ENCODE measurements around the gene TMEM63A.

Gene TMEM63A

DNA sequence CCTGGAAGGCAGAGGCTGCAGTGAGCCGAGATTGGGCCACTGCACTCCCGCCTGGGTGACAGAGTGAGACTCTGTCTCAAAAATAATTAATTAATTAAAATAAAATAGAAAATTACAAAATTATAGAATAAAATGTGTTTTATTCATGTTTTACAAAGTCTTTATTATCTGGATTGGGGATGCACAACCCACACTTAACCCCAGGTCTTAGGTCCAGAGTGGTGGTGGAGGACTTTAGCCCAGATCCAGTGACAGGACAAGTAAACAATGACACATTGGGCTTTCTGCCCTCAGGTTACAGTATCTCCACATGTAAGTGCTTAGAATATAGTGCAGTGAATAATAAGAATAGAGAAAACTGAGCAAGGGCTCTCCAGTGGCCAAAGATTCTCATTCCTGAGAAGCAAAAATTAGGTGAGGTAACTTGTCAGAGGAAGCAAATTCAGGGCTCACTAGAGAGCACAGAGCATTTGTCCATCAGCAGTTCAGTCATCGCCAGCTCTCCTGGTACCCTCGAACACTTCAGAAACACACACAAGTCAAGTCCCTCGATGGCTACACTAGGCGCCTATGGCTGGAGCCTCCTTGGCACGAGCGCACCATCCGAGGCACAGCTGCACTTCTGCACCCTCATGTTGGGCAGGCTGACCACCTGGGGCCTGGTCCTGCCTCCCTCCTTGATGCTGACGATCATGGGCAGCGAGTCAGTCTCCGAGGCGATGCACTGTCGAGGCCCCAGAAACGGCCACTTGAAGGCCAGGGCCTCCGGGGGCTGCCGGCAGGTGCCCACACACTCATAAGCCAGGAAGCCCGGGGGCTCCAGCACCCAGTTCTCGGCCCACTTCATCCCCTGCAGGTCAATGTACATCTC lies 4.2 kb upstream of the TMEM63A start:
- in situ Hi-C loops (cut with MboI; ENCODE audit: low sequenced_read_pairs), result no loop called here

DNA sequence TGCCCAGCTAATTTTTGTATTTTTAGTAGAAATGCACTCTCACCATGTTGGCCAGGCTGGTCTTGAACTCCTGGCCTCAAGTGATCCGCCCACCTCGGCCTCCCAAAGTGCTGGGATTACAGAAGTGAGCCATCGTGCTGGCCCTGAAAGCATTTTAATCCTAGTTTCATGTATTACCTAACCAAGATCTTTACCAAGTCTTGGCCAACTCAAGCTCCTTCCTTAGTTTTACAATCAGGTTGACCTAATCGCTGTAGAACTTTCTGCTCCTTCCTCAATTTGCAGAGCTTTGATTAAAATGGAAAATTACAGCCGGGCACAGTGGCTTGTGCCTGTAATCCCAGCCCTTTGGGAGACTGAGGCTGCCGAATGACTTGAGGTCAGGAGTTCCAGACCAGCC lies 3.2 kb upstream of the TMEM63A start:
- in situ Hi-C loops (cut with MboI; ENCODE audit: low sequenced_read_pairs), result no loop called here

DNA sequence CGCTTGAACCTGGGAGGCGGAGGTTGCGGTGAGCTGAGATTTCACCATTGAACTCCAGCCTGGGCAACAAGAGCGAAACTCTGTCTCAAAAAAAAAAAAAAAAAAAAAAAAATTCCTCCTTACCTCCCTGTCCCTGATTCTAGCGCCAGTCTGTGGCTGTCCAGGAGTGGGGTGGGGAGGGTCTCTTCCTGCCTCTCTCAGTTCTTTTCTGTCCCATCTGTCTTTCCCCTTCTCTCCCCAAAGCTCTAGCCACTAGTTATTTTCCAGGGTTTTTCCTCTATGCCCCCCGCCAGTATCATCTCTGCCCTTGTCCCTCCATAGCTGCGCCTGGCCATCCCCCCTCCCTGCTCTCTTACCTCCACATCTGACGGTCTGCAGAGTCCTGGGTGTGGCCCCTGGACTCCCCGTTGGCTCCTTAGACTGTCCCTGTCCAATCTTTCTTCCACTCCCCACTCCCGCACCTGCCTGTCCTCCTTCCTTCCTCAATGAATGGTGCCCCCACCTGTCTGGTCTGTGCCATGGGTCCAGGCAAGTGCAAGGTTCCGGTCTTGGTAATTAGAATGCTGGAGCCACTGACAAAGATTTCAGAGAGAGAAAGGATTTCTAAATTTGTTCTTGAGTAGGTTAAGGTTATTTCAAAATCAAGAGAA lies 1.6 kb upstream of the TMEM63A start:
- in situ Hi-C loops (cut with MboI; ENCODE audit: low sequenced_read_pairs), result no loop called here

DNA sequence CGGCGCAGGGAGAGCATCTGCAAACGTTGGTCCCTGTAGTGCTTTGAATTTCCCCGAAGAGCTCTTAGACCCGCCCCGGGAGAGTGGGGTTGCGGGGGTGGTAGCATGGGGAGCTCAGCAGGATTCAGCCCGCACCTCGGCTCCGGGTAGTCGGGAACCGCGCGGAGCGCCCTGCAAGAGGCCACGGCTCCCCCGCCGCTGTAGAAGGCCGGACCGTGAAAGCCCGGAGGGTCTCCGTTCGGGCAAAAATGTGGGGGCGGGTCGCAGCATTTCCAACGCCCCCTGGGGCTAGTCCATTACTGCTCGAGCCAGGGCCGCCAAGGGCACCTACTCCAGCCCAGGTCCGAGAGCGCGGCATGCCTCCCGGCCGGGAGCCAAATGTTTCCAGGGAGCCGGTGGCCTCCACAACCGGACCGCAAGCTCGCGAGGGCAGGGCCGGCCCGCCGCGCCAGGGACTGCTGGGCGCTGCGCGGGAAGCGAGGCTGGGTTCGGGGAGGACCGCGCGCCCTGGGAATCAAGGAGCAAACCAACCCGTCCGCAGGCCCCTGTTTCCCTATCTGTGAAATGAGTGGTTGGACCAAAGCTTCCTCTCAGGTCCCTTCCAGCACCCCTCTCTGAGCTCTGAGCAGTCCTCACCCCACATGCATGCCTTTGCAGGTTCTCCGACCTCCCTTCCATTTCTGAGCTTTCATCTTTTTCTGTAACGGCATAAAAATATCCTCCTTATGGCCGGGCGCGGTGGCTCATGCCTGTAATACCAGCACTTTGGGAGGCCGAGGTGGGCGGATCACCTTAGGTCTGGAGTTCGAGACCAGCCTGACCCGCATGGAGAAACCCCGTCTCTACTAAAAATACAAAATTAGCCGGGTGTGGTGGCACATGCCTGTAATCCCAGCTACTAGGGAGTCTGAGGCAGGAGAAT lies 775 bp upstream of the TMEM63A start:
- in situ Hi-C loops (cut with MboI; ENCODE audit: low sequenced_read_pairs), result no loop called here

DNA sequence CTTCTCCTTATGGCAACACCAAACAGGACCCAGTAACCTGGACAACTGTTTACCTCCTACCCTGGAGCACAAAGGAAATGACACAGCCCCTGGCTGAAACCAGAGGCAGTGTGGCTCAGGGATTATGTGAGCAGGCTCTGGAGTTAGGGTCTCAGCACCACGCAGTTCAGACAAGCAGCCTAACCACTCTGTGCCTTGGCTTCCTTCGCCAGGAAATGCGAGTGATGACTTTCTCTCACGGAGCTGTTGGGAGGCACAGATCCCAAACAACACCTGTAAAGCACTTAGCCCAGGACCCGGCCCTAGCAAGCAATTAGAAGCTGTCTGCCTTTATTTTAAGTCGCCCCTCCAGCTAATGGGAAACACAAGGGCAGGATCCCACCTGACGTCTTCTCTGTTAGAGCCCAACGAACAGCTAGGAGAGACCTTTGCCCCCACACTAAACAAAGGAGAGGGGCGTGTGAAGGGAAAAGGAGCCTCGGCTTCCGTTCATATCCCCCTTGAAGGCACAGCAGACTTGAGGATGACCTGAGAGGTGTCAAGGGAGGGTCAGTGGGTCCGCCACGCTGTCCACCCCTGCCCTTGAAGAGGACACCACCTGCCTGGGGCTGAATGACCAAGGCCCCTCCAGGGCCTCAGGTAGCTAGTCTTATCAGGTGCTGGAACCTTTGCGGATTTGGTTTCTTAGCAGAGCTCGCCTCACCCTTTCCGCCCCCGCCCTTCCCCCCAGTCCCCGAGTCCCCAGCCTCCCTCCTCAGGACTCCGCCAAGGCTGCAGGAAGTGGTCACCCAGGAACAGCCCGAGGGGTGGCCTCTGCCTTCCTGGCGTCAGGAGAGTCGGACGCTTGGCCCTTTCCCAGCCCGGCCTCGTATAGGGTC lies 860 bp downstream of the TMEM63A start:
- in situ Hi-C loops (cut with MboI; ENCODE audit: low sequenced_read_pairs), result no loop called here

DNA sequence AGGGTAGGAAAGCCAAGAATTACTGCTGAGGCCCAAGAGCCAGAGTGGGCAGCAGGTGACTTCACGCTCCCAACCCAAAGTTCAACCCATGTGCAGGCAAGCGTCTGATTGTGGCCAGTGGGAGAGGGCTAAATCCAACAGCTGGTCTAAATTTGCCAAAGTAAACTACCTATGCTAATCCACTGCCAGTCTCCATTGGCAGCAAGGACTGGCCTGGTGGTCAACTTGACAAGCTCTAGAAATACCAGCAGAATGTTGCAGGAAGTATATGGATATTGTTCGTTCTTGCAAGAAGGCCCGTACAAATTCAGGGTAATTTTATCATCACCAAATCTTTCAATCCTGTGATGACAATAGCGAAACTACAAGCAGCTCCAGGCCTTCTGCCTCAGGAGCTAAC lies 1.5 kb downstream of the TMEM63A start:
- in situ Hi-C loops (cut with MboI; ENCODE audit: low sequenced_read_pairs), result no loop called here

DNA sequence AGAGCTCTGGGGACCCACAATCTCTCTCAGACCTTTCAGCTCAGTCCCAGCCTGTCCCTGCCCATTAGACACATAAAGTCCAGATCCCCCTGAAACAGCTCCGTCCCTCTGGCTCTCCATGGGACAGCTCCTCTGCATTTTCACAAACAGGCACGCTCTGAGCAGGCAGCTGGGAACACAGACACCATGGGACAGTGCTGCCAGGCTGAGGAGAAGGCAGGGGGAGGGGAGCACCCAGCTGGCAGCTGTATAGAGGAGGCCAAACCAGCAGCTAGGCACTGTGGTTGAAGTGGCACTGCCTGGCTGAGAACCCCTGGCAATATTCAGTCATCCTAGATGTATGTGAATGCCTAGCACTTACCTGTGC lies 2.0 kb downstream of the TMEM63A start:
- in situ Hi-C loops (cut with MboI; ENCODE audit: low sequenced_read_pairs), result no loop called here

DNA sequence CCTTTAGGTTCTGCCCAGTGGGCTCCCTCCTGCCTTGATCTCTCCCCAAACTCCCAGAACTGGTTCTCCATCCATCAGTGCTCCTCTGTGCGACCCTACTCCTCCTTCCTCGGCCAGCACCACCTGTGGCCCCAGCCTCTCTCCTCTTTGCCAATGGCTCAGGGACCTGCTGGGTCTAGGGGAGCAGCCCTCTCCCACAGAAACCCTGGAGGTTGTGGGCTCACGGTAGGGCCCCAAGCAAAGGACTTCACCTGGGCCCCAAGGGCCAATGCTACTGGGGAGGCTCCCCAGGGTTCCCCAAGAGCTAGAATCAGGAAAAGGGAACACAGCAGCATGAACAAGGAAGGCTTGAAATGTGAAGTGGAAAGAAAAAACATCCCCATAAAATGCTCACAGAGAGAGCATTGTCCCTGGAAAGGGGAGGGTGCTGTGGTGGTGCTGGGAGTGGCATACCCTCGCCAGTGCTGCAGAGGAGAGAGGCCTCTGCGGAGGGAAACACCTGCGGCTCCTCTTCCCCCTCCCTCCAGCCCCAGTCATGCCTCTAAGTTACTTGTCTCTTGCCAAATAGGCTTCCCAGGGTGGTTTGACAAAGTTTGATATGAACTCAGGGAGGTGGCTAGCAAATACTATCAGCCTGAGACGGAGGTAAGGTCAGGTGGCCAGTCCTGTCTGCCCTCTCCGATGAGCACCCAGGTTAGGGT lies 2.5 kb downstream of the TMEM63A start:
- in situ Hi-C loops (cut with MboI; ENCODE audit: low sequenced_read_pairs), result no loop called here

DNA sequence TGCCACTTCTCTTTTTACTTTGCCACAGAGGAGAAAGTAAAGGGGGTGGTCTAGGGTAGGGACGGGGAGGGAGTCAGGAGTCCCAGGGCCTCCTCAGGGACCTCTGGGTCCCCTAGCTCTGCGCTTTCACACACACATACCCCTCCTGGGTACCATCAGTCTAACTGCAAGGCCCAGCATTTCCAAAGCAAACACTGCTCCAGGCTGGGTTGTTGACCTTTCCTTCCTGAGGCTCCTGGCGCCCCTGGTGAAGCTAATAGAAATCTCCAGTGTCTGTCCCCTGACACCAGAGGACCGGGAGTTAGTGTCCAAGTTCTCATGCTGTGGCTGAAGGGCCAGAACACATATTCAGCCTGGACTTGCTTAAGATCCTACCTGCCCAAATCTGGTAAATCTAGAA lies 3.9 kb downstream of the TMEM63A start:
- in situ Hi-C loops (cut with MboI; ENCODE audit: low sequenced_read_pairs), result no loop called here

DNA sequence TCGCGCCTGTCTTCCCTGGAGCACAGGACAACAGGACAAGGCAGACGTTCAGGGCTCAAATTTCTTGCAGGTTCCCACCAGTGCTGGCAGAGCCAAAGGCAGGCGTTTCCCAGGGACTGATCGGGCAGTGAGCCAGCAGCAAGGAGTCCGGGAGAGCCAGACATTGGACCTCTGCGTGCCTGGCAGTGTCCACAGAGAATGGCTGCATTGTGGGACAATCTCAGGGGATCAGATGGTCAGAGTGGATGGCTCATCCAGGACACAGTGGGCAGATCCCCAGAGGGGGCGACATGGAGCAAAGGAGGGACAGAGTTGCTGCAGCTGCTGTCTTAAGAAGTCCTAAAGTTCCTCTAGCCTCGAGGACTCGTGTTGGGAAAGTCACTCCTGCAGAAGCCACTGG lies 4.6 kb downstream of the TMEM63A start:
- in situ Hi-C loops (cut with MboI; ENCODE audit: low sequenced_read_pairs), result no loop called here

DNA sequence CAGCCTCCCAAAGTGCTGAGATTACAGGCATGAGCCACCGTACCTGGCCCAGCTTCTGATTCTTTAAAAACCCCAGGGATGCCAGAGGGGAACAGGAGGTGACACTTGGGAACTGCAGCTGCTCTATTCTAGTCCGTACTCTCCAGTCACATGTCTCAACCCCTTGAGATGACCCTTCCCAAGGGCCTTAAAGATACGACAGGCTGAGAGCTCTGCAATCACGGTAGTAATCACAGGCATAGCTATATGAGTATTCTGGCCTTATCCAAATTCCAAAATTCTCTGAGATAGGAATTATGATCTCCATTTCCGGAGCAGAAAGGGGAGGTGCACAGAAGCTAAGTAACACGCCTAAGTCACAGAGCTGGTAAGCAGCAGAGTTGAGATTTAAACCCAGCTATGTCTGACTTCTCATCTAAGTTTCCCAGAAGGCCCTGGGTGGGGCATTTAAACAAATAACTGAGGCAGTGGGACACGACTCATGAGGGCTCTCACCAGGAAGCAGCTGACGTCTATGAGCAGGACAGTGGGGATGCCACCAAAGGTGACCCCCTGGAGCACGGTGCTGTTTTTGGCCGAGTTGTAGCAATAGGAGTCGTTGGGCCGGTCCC lies 5.2 kb downstream of the TMEM63A start:
- in situ Hi-C loops (cut with MboI; ENCODE audit: low sequenced_read_pairs), result no loop called here

DNA sequence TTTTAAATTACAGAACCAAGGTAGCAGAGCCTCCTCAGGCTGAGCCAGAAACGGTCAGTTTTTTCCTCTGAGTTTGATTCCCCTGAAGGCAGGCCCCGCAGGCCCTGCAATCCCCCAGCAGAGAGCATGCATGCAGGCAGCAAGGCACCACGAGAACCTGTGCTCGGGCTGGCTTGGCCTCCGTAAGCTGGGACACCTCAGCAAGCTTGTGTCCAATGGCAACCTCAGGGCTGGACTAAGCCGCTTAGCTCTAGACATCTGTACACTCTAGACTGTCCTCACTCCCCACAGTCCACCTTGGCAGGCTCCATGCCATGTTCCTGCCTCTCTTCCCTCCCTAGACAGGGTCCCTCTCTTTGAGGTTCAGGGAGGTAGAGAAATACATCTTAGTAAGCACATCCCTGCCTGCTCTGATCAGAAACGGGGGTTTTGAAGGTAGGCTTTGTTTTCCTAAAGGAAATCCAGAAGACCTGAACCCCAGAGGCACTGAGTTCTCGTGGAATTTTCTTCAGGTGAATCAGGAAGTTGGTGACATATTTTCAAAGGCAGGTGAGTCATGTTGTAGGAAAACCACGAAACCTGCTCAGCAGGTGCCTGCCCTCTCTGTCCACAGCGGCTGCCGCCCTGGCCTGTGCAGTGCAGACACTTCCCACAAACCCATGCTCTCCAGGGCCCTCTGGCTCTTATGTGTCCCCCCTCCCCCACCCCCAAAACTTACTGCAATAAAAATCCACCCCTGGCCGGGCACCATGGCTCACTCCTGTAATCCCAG lies 7.0 kb downstream of the TMEM63A start:
- in situ Hi-C loops (cut with MboI; ENCODE audit: low sequenced_read_pairs), result no loop called here

DNA sequence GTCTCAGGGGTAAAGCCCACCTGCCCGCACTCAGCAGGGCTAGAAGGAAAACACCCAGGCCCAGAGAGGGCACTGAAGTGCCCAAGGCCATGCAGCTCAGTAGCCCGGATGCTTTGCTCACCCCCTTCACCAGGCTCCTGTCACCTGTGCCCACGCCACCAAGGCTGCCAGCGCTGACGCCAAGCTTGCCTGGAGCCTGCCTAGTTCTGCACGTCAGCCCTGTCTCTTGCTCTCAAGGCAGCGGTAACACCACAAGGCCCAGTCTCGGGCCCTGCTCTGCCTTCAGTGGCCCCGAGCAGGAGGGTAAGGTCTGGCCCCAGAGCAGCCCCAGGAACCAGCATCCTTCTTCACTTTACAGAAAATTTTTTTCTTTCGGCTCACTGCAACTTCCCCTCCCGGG lies 7.7 kb downstream of the TMEM63A start:
- in situ Hi-C loops (cut with MboI; ENCODE audit: low sequenced_read_pairs), result no loop called here

DNA sequence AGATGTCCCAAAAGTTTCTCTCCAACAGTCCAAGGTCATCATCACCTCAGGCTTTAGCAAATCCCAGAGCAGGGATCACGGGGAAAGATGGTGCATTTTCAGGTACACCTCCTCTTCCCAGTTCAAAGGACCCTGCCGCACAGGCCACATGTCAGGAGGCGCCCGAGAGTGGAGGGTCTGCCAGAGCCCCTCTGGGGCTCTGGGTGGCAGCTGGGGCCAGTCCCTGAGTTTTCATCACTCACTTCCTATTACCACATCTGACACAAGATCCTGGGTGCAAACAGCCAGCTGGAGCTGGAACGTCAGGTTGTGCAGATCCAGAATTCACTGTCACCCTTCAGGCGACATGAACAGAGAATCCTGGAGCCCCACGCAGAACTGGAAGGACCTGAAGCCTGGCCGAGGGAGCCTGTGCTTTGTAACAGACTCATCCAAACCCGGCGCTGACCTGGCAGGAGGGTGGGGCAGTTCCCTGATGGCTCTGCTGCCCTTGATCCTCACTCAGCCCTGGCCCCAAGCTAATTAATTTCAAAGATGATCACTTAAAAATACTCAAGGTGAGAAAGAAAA lies 8.8 kb downstream of the TMEM63A start:
- in situ Hi-C loops (cut with MboI; ENCODE audit: low sequenced_read_pairs), result no loop called here

DNA sequence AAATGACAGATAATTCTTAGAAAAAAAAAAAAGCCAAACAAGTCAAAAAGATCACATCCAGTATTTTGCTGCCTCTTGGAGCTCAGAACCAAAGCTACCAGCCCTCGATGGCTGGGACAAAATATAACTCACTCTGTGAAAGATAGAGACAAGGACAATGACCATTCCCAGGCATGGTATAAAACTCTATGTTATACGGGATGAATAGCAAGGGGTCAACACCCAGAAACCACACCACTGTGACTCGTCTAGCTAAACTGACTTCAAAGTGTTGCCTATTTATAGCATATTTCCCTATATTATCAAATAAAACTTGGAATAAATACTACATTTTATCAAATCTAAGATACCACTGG lies 10.1 kb downstream of the TMEM63A start:
- in situ Hi-C loops (cut with MboI; ENCODE audit: low sequenced_read_pairs), result no loop called here

DNA sequence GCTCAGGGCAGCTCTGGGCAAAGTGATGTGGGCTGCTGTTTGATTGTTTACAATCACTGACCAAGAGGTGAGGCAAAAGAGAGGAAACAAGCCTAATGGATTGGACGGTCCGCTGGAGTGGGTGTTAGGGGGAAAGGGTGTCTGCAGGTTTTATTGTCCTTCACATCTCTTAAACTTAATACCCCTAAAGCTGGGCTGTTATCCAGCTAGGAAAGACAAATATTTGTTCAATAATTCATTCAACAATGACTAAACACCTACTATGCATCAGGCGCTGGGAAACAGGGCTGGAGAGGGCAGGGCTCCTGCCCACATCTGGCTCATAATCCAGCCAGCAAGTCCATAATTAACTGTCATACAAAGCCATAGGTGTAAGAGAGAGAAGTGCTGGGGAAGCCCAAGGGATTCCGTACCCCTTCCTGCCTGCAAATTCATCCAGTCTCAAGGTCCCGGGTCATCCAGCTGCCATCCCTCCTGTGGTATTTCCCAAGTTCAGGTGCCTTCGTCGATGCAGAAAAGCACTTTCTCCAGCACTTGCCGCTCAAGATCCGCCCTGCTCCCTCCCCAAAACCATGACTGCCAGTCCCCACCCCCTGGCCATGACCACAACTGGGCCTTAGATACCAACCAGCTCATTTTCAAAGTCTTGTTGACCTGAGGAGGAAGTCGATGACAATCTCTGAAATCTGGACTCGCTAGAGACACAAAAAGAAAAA lies 10.7 kb downstream of the TMEM63A start:
- in situ Hi-C loops (cut with MboI; ENCODE audit: low sequenced_read_pairs), result no loop called here

DNA sequence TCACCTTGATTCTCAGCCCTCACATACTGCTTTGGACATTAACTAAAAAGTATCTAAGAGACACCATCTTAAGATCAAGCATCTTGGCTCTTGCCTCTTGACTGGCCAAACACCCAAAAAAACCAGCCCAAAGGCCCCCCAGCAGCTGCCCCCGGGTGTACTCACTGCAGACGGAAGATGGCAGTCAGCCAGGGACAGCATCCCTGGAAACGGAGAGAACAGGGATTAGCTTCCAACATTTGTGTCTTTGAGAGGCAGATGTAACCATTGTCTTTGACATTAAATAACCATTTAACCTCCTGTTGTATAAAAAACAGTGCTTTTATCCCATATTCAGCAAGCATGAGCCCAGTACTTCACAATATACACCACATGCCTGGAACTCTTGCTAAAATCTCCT lies 11.3 kb downstream of the TMEM63A start:
- in situ Hi-C loops (cut with MboI; ENCODE audit: low sequenced_read_pairs), result no loop called here

Measured in HL-60/S4 (cell line).